GM19468 (cell line): ENCODE results near the gene TXNDC5.

ENCODE experiments used
- ATAC-seq: cut with Tn5 transposase; IDR thresholded peaks from one replicate; pipeline ENCODE4 v1.9.1; 2021; ENCODE audit warnings: mild to moderate bottlenecking, moderate library complexity, moderate number of reproducible peaks; ENCODE audit not compliant: unreplicated experiment; ENCODE audit errors: extremely low read depth

TXNDC5 gene

GRCh38 chr6:7910654-7911344 is at the start of gene TXNDC5:
TXNDC5 (minus strand) TSS chr6:7910788; CDS start chr6:7910776, 12 bp downstream.
- ATAC-seq: peak; percentile 51

- no peak for ATAC-seq
These were observed 49.6 kb upstream of the TXNDC5 start for GRCh38 chr6:7960141-7960540.

GRCh38 chr6:7959453-7959852 is 48.9 kb upstream of the TXNDC5 start:
- ATAC-seq: no peak

- ATAC-seq: no peak
These were observed 47.9 kb upstream of the TXNDC5 start for GRCh38 chr6:7958464-7958863.

GRCh38 chr6:7956257-7956656 is 45.7 kb upstream of the TXNDC5 start:
- ATAC-seq: no peak

GRCh38 chr6:7954477-7955200 is 44.1 kb upstream of the TXNDC5 start:
- no peak for ATAC-seq

GRCh38 chr6:7953753-7954152 is 43.2 kb upstream of the TXNDC5 start:
- no peak for ATAC-seq

- ATAC-seq: no peak
These were observed 29.3 kb upstream of the TXNDC5 start for GRCh38 chr6:7939864-7940228.

- no peak for ATAC-seq
These were observed 28.7 kb upstream of the TXNDC5 start for GRCh38 chr6:7939184-7939863.

GRCh38 chr6:7938562-7939183 is 28.1 kb upstream of the TXNDC5 start:
- ATAC-seq: no peak

GRCh38 chr6:7933794-7934193 is 23.2 kb upstream of the TXNDC5 start:
- ATAC-seq: peak; percentile 80

- ATAC-seq: no peak
These were observed 22.0 kb upstream of the TXNDC5 start for GRCh38 chr6:7932625-7933024.

GRCh38 chr6:7924867-7925266 is 14.3 kb upstream of the TXNDC5 start:
- no peak for ATAC-seq

GRCh38 chr6:7922596-7922995 is 12.0 kb upstream of the TXNDC5 start:
- ATAC-seq: no peak

GRCh38 chr6:7921632-7922092 is 11.1 kb upstream of the TXNDC5 start:
- no peak for ATAC-seq

- ATAC-seq: no peak
These were observed 10.5 kb upstream of the TXNDC5 start for GRCh38 chr6:7921046-7921445.

GRCh38 chr6:7920425-7920824 is 9.8 kb upstream of the TXNDC5 start:
- ATAC-seq: no peak

GRCh38 chr6:7919871-7920270 is 9.3 kb upstream of the TXNDC5 start:
- ATAC-seq: no peak

GRCh38 chr6:7918403-7918802 is 7.8 kb upstream of the TXNDC5 start:
- no peak for ATAC-seq

GRCh38 chr6:7917729-7918128 is 7.1 kb upstream of the TXNDC5 start:
- ATAC-seq: no peak

GRCh38 chr6:7916959-7917358 is 6.4 kb upstream of the TXNDC5 start:
- ATAC-seq: peak; percentile 74
